Large intestine (tissue), 12 donors: ENCODE results near the gene PHLDB1. TPM values are rescaled to one million over a fixed set of nuclear protein-coding genes. Genes with fewer than 3 reads are reported as not detected.
A peak's percentile ranks its signal among the peaks of the same experiment; 100 is the strongest.
"Not testable (repeated sequence)": the region's sequence is repeated elsewhere in the genome, so short reads cannot be mapped to it uniquely, and the experiment has no call there.

Experiments used
- DNase-seq, 2 donors: peaks; one replicate each; pipeline versions ENCODE4 v3.0.0 to v3.0.0-alpha.2; 2013
- H3K27ac ChIP-seq: one replicate; pipeline ENCODE4 v1.5.1; 2013; ENCODE audit warnings: low read length
- H3K27me3 ChIP-seq: 2 replicates; pipeline ENCODE4 v1.6.1; 2013; ENCODE audit warnings: low read length; ENCODE audit not compliant: control insufficient read depth, insufficient read depth
- H3K36me3 ChIP-seq: 2 replicates; pipeline ENCODE4 v1.6.1; 2013; ENCODE audit warnings: low read length; ENCODE audit not compliant: control insufficient read depth, insufficient read depth
- H3K4me1 ChIP-seq: one replicate; pipeline ENCODE4 v1.6.1; 2013; ENCODE audit warnings: low read length; ENCODE audit not compliant: control insufficient read depth, insufficient read depth
- H3K4me3 ChIP-seq: one replicate; pipeline ENCODE4 v1.5.1; 2013; ENCODE audit warnings: low read length
- H3K9me3 ChIP-seq: one replicate; pipeline ENCODE4 v1.6.1; 2013; ENCODE audit warnings: mild to moderate bottlenecking, low read depth, low read length, moderate library complexity; ENCODE audit not compliant: control insufficient read depth
- WGBS: methylation state at CpG from one replicate; pipeline ENCODE4 v1.1.5; 2013; ENCODE audit warnings: low lambda C conversion rate; ENCODE audit not compliant: insufficient coverage; 5-methylcytosine and 5-hydroxymethylcytosine counted together
- long read RNA-seq, 11 donors: transcript quantifications; one replicate each; lab custom pipeline, GENCODE V29; 2026
- polyA plus RNA-seq: library from polyadenylated mRNA; unstranded; fragments of 120-200 nt; gene quantifications from one replicate; pipeline ENCODE4 v1.2.1, GENCODE V29; 2013

PHLDB1 gene
- 42.1 TPM for polyA plus RNA-seq
- long read RNA-seq, donor 1, partial matches to known transcripts: 44 of 90 reads
- long read RNA-seq, donor 1, other reads (novel, unspliced or antisense): 42 of 90 reads
- long read RNA-seq, donor 2, full-length matches to known transcripts: 4 of 307 reads
- long read RNA-seq, donor 2, partial matches to known transcripts: 248 of 307 reads
- long read RNA-seq, donor 2, other reads (novel, unspliced or antisense): 55 of 307 reads
- long read RNA-seq, donor 3: 0 reads
- long read RNA-seq, donor 4: 0 reads
- long read RNA-seq, donor 5, partial matches to known transcripts: 0 of 1 reads
- long read RNA-seq, donor 5, other reads (novel, unspliced or antisense): 0 of 1 reads
- long read RNA-seq, donor 6, full-length matches to known transcripts: 6 of 111 reads
- long read RNA-seq, donor 6, partial matches to known transcripts: 69 of 111 reads
- long read RNA-seq, donor 6, other reads (novel, unspliced or antisense): 36 of 111 reads
- long read RNA-seq, donor 7, full-length matches to known transcripts: 6 of 6 reads
- long read RNA-seq, donor 7, partial matches to known transcripts: 0 of 6 reads
- long read RNA-seq, donor 7, other reads (novel, unspliced or antisense): 0 of 6 reads
- long read RNA-seq, donor 8, partial matches to known transcripts: 171 of 178 reads
- long read RNA-seq, donor 8, other reads (novel, unspliced or antisense): 5 of 178 reads
- long read RNA-seq, donor 9, partial matches to known transcripts: 0 of 1 reads
- long read RNA-seq, donor 9, other reads (novel, unspliced or antisense): 0 of 1 reads
- long read RNA-seq, donor 10, partial matches to known transcripts: 46 of 73 reads
- long read RNA-seq, donor 10, other reads (novel, unspliced or antisense): 24 of 73 reads
- long read RNA-seq, donor 11, partial matches to known transcripts: 0 of 1 reads
- long read RNA-seq, donor 11, other reads (novel, unspliced or antisense): 0 of 1 reads

GRCh38 chr11:118607401-118608359 lies at the start of gene PHLDB1:
TSS of gene PHLDB1 (plus strand) at chr11:118607615. CDS start at chr11:118613837, 6,222 bp downstream.
- peak within 1 kb of the TSS; percentile 71 for H3K27ac ChIP-seq
- H3K4me3 ChIP-seq: peak within 1 kb of the TSS; percentile 55
- H3K27me3 ChIP-seq: peaks cover 54% of the 10 kb centered on the region
- H3K36me3 ChIP-seq: peaks cover 4% of the 10 kb centered on the region
- DNase-seq: peak in 1 of 2 donors; percentile 61
- H3K4me1 ChIP-seq: peaks cover 47% of the 10 kb centered on the region
- H3K9me3 ChIP-seq: peaks cover 10% of the 10 kb centered on the region
- WGBS: no CpG with 5 or more reads among the region's 72 CpGs

GRCh38 chr11:118560806-118561205 lies 46.6 kb upstream of the PHLDB1 start:
- WGBS: no CpG with 5 or more reads among the region's 4 CpGs
- Histone ChIP-seq H3K27me3 (no peaks in the 10 kb centered on the region), H3K27ac (no peak overlapping the region), H3K4me3 (no peak overlapping the region), H3K4me1 (peaks cover 3% of the 10 kb centered on the region), H3K36me3 (peaks cover 11% of the 10 kb centered on the region), H3K9me3 (no peaks in the 10 kb centered on the region)
- DNase-seq: no peak

- no CpG with 5 or more reads among the region's 5 CpGs for WGBS
- Histone ChIP-seq H3K9me3 (no peaks in the 10 kb centered on the region), H3K27ac (no peak overlapping the region), H3K27me3 (no peaks in the 10 kb centered on the region), H3K4me3 (no peak overlapping the region), H3K36me3 (no peaks in the 10 kb centered on the region), H3K4me1 (peaks cover 3% of the 10 kb centered on the region)
- peak in 1 of 2 donors; percentile 18 for DNase-seq
Observed at GRCh38 chr11:118565051-118565450, 42.4 kb upstream of the PHLDB1 start.

GRCh38 chr11:118569670-118570069 lies 37.7 kb upstream of the PHLDB1 start:
- H3K9me3 ChIP-seq: no peaks in the 10 kb centered on the region
- H3K4me3 ChIP-seq: no peak overlapping the region
- no peak overlapping the region for H3K27ac ChIP-seq
- no CpG with 5 or more reads among the region's 2 CpGs for WGBS
- H3K4me1 ChIP-seq: peaks cover 4% of the 10 kb centered on the region
- H3K27me3 ChIP-seq: no peaks in the 10 kb centered on the region
- no peak for DNase-seq
- no peaks in the 10 kb centered on the region for H3K36me3 ChIP-seq

- no peak for DNase-seq
- WGBS: no CpG with 5 or more reads among the region's 1 CpG
- peaks cover 3% of the 10 kb centered on the region for H3K4me1 ChIP-seq
- H3K9me3 ChIP-seq: no peaks in the 10 kb centered on the region
- H3K27ac ChIP-seq: no peak overlapping the region
- H3K4me3 ChIP-seq: no peak overlapping the region
- H3K36me3 ChIP-seq: no peaks in the 10 kb centered on the region
- no peaks in the 10 kb centered on the region for H3K27me3 ChIP-seq
Observed at GRCh38 chr11:118570787-118571186, 36.6 kb upstream of the PHLDB1 start.

GRCh38 chr11:118571701-118572060 lies 35.7 kb upstream of the PHLDB1 start:
- H3K4me1 ChIP-seq, H3K9me3 ChIP-seq, H3K27me3 ChIP-seq, H3K36me3 ChIP-seq: not testable (repeated sequence)
- WGBS: 27% methylated on average over 2 of the region's 15 CpGs
- peak overlapping the region; percentile 99 for H3K27ac ChIP-seq
- peak in 1 of 2 donors; percentile 31 for DNase-seq
- peak overlapping the region; percentile 100 for H3K4me3 ChIP-seq

GRCh38 chr11:118572061-118572980 lies 35.1 kb upstream of the PHLDB1 start, which contains the start of gene ARCN1:
TSS of gene ARCN1 (plus strand) at chr11:118572409. CDS start at chr11:118572548, 139 bp downstream.
- no peaks in the 10 kb centered on the region for H3K36me3 ChIP-seq
- H3K9me3 ChIP-seq: no peaks in the 10 kb centered on the region
- peak; percentile 75 to 88 for DNase-seq
- peak within 1 kb of the TSS; percentile 99 for H3K27ac ChIP-seq
- peaks cover 3% of the 10 kb centered on the region for H3K4me1 ChIP-seq
- H3K27me3 ChIP-seq: no peaks in the 10 kb centered on the region
- H3K4me3 ChIP-seq: peak within 1 kb of the TSS; percentile 100
- WGBS: 0% methylated on average over 1 of the region's 55 CpGs

- peaks cover 3% of the 10 kb centered on the region for H3K4me1 ChIP-seq
- H3K36me3 ChIP-seq: no peaks in the 10 kb centered on the region
Observed at GRCh38 chr11:118572981-118573550, 34.3 kb upstream of the PHLDB1 start.

GRCh38 chr11:118574636-118575035 lies 32.8 kb upstream of the PHLDB1 start:
- Histone ChIP-seq H3K27ac (no peak overlapping the region), H3K4me3 (no peak overlapping the region), H3K27me3 (no peaks in the 10 kb centered on the region), H3K36me3 (no peaks in the 10 kb centered on the region), H3K4me1 (peaks cover 3% of the 10 kb centered on the region), H3K9me3 (no peaks in the 10 kb centered on the region)
- DNase-seq: no peak
- WGBS: no CpG with 5 or more reads among the region's 7 CpGs

More at GRCh38 chr11:118572981-118573550, 34.3 kb upstream of the PHLDB1 start:
- Histone ChIP-seq H3K27ac (peak overlapping the region; percentile 99), H3K4me3 (peak overlapping the region; percentile 100), H3K27me3 (no peaks in the 10 kb centered on the region), H3K9me3 (no peaks in the 10 kb centered on the region)
- WGBS: no CpG with 5 or more reads among the region's 10 CpGs
- peak in 1 of 2 donors; percentile 69 for DNase-seq
